NB4 (cell line): ENCODE measurements around the gene CNTD1.

Source experiments
- DNase-seq: peaks from one replicate; pipeline ENCODE4 v3.0.0; 2010; ENCODE audit warnings: low read depth
- H3K4me3 ChIP-seq: one replicate; pipeline ENCODE4 v1.5.1; 2011; ENCODE audit warnings: mild to moderate bottlenecking, low read depth, low read length, moderate library complexity
- CTCF ChIP-seq: IDR thresholded peaks from one replicate; pipeline ENCODE4 v1.5.1; 2012; ENCODE audit warnings: low read depth, low read length
- MYC ChIP-seq: IDR thresholded peaks from 2 replicates; pipeline ENCODE4 v1.6.1; 2011; ENCODE audit warnings: low read depth, low read length
- POLR2A ChIP-seq: IDR thresholded peaks from 2 replicates; pipeline ENCODE4 v1.6.1; 2011; ENCODE audit warnings: mild to moderate bottlenecking; ENCODE audit not compliant: insufficient read length; ENCODE audit errors: extremely low read depth
- TF ChIP-seq, protein P1 (sequence below): IDR thresholded peaks from 2 replicates; pipeline ENCODE4 v1.6.1; 2011; ENCODE audit warnings: low read depth, low read length

CNTD1 gene

GRCh38 chr17:42779304-42779935 lies 19.2 kb upstream of the CNTD1 start:
- TF ChIP-seq MYC (no peak), CTCF (no peak), POLR2A (no peak)
- TF ChIP-seq, protein P1, sequence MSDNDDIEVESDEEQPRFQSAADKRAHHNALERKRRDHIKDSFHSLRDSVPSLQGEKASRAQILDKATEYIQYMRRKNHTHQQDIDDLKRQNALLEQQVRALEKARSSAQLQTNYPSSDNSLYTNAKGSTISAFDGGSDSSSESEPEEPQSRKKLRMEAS, result no peak
- H3K4me3 ChIP-seq, result no peak overlapping the region
- DNase-seq, result no peak

DNA sequence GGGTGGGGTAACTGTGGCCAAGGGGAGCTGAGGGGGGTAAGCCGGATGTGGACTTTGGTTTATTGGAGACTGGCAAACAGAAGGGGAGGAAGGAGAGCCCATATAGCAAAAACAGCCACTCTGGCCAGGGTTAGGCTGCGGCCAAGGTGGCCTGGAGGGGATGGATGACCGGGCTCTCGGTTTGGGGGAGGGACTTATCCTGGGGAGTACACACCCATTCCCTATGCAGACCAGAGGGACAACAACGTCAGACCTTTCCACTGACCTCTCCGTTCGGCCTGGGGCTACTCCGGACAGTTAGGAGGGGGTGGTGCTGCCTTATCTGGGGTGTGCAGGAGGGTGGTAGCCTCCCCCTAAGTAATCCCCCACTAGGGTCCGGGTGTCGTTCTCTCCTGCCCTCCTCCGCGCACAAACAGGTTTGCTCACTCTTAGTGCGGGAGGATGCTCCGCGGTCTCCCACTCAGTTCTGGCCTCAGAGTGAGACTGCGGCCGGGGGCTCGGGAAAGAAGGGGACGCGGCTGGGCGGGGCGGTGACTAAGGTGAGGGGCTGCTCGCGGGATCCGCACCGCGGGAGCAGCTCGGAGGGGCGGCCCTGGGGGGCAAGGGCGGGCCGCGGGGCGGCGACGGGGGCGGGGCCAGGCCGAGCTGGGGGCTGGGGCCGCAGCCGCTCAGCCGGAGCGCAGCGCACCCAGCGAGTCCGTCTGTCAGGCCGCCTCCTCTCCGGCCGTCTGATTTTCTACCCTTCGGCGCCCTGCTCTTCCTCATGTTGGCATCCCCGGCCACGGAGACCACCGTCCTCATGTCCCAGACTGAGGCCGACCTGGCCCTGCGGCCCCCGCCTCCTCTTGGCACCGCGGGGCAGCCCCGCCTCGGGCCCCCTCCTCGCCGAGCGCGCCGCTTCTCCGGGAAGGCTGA lies 18.5 kb upstream of the CNTD1 start, which contains the start of gene WNK4:
Gene WNK4, plus strand, starts transcription at position 675 of the 915 bp plus-strand sequence. Its CDS starts 89 bp downstream, at position 764.
- no peak within 1 kb of the TSS for H3K4me3 ChIP-seq
- no peak for DNase-seq
- TF ChIP-seq, protein P1, result no peak
- no peak for TF ChIP-seq POLR2A
- TF ChIP-seq CTCF, result no peak
- no peak for TF ChIP-seq MYC

DNA sequence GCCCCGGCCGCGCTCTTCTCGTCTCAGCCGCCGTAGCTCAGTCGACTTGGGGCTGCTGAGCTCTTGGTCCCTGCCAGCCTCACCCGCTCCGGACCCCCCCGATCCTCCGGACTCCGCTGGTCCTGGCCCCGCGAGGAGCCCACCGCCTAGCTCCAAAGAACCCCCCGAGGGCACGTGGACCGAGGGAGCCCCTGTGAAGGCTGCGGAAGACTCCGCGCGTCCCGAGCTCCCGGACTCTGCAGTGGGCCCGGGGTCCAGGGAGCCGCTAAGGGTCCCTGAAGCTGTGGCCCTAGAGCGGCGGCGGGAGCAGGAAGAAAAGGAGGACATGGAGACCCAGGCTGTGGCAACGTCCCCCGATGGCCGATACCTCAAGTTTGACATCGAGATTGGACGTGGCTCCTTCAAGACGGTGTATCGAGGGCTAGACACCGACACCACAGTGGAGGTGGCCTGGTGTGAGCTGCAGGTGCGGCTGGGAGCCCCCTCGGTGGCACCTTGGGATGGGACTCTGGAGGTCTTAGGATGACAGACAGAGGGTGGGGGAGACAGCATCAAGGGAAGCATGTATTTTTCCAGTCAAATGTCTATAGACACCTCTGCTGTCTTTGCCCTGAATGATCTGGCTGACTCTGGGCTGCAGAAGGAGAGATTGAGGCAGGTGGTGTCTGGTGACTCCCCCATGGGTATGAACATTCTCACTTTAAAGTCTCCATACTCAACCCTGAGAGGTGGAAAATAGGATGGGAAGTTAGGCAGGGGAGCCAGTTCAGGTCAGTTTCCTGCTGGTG lies 17.6 kb upstream of the CNTD1 start:
- H3K4me3 ChIP-seq, result no peak overlapping the region
- no peak for DNase-seq
- TF ChIP-seq, protein P1, result no peak
- TF ChIP-seq POLR2A, result no peak

GRCh38 chr17:42781639-42782165 lies 17.0 kb upstream of the CNTD1 start:
- no peak overlapping the region for H3K4me3 ChIP-seq
- no peak for DNase-seq
- TF ChIP-seq, protein P1, result no peak
- TF ChIP-seq CTCF (no peak), POLR2A (no peak), MYC (no peak)

GRCh38 chr17:42782166-42783061 lies 16.2 kb upstream of the CNTD1 start:
- TF ChIP-seq POLR2A (no peak), CTCF (no peak), MYC (no peak)
- TF ChIP-seq, protein P1, result no peak
- no peak overlapping the region for H3K4me3 ChIP-seq
- no peak for DNase-seq
